ENCODE results near the gene ABHD16B.

DNA sequence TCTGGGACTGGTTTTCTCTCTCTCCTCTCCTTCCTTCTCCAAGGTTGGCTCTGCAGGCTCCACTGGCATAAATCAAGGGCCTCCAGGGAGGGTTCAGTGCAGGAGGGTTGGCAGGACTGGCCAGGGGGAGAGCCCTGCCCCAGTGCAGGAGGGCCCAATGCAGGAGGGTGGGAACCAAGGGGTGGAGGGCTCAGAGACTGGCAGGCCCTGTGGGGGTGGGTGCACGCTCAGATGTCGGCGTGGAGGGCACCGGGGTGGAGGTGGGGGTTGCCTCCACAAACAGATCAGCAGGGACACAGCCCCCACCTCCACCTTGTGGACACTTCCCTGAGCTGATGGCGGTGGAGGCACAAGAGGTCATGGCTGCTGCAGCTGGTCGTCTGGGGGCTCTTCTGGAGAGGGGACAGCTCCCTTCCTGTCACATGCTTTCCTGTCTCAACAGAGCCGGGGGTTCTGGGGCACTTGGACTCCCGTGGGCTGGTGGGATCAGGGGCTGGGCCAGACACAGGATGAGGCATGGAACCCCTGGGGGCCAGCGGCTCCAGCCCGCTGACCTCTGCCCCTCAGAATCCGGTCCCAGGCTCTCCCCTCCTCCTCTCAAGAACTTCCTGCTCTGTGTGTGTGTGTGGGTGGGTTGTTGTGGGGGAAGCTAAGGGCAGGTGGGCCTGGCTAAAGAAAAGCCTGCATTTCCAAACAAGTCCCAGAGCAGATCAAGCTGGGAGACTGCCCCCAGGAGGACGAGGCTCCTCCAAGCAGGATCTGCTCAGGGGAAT, 2.7 kb upstream of the ABHD16B start:
- TF ChIP-seq, protein P1, sequence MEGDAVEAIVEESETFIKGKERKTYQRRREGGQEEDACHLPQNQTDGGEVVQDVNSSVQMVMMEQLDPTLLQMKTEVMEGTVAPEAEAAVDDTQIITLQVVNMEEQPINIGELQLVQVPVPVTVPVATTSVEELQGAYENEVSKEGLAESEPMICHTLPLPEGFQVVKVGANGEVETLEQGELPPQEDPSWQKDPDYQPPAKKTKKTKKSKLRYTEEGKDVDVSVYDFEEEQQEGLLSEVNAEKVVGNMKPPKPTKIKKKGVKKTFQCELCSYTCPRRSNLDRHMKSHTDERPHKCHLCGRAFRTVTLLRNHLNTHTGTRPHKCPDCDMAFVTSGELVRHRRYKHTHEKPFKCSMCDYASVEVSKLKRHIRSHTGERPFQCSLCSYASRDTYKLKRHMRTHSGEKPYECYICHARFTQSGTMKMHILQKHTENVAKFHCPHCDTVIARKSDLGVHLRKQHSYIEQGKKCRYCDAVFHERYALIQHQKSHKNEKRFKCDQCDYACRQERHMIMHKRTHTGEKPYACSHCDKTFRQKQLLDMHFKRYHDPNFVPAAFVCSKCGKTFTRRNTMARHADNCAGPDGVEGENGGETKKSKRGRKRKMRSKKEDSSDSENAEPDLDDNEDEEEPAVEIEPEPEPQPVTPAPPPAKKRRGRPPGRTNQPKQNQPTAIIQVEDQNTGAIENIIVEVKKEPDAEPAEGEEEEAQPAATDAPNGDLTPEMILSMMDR (IDR thresholded peaks at IDR 0.05; ENCODE audit: low read length), result no peak
- TF ChIP-seq EZH2 (IDR thresholded peaks at IDR 0.05; ENCODE audit: borderline replicate concordance, low read length), result no peak
